ENCODE measurements around the gene DUSP7. TPM values are rescaled to one million over a fixed set of nuclear protein-coding genes. Genes with fewer than 3 reads are reported as not detected.

DUSP7 gene
- total RNA-seq, 1 experiment from 2014 or later: 16.6 TPM

Other genes starting within 250 kb of the DUSP7 start
- not detected for gene IQCF2, start 195.0 kb downstream of the DUSP7 start, total RNA-seq (2021; ENCODE audit: unreplicated experiment)
- not detected for gene IQCF5, start 181.0 kb downstream of the DUSP7 start, total RNA-seq (2021; ENCODE audit: unreplicated experiment)
- 0.66 TPM for gene IQCF1, start 153.2 kb downstream of the DUSP7 start, total RNA-seq (2021; ENCODE audit: unreplicated experiment)
- 71.3 TPM for gene RRP9, start 114.7 kb downstream of the DUSP7 start, total RNA-seq (2021; ENCODE audit: unreplicated experiment)
- gene PARP3, start 114.2 kb downstream of the DUSP7 start, total RNA-seq (2021; ENCODE audit: unreplicated experiment): 17.5 TPM
- not detected for gene GPR62, start 101.2 kb downstream of the DUSP7 start, total RNA-seq (2021; ENCODE audit: unreplicated experiment)
- 48.8 TPM for gene PCBP4, start 89.1 kb downstream of the DUSP7 start, total RNA-seq (2021; ENCODE audit: unreplicated experiment)
- gene ABHD14B, start 82.5 kb downstream of the DUSP7 start, total RNA-seq (2021; ENCODE audit: unreplicated experiment): 80.9 TPM
- gene ABHD14A, start 81.5 kb downstream of the DUSP7 start, total RNA-seq (2021; ENCODE audit: unreplicated experiment): 11.6 TPM
- 73.2 TPM for gene ACY1, start 73.0 kb downstream of the DUSP7 start, total RNA-seq (2021; ENCODE audit: unreplicated experiment)
- 1,880 TPM for gene RPL29, start 60.7 kb downstream of the DUSP7 start, total RNA-seq (2021; ENCODE audit: unreplicated experiment)
- gene POC1A, start 97.9 kb upstream of the DUSP7 start, total RNA-seq (2021; ENCODE audit: unreplicated experiment): 34.0 TPM
- gene ALAS1, start 141.6 kb upstream of the DUSP7 start, total RNA-seq (2021; ENCODE audit: unreplicated experiment): 74.0 TPM
- gene TLR9, start 169.1 kb upstream of the DUSP7 start, total RNA-seq (2021; ENCODE audit: unreplicated experiment): 0.15 TPM
- 100 TPM for gene TWF2, start 182.6 kb upstream of the DUSP7 start, total RNA-seq (2021; ENCODE audit: unreplicated experiment)
- gene PPM1M, start 189.2 kb upstream of the DUSP7 start, total RNA-seq (2021; ENCODE audit: unreplicated experiment): 16.6 TPM
- 89.7 TPM for gene WDR82, start 222.1 kb upstream of the DUSP7 start, total RNA-seq (2021; ENCODE audit: unreplicated experiment)
- 9.1 TPM for gene GLYCTK, start 231.3 kb upstream of the DUSP7 start, total RNA-seq (2021; ENCODE audit: unreplicated experiment)

Measured in HCT116 (cell line).